HCT116 (cell line): ENCODE data around the gene SPHKAP. TPM values are rescaled to one million over a fixed set of nuclear protein-coding genes. Genes with fewer than 3 reads are reported as not detected.

ENCODE experiments used
- ATAC-seq: fragments of 200-7000 bp; cut with Tn5 transposase; 2 replicates; pipeline ENCODE4 v1.9.1; 2020; ENCODE audit warnings: mild to moderate bottlenecking, moderate library complexity
- BruUV-seq: library from RNA; stranded (reverse); fragments of 400-500 nt; replicated peaks from 2 replicates; lab custom pipeline; 2021; lab: Mats Ljungman, UMichigan
- CTCF ChIA-PET: fragments of 300-600 bp; sonication (Branson Sonifier 250); formaldehyde crosslinking; loops from one replicate; lab custom pipeline; 2021; ENCODE audit warnings: antibody characterized with exemption; lab: Charles Lee
- POLR2A ChIA-PET: fragments of 300-600, 350-600 bp; sonication (Branson Sonifier 250); formaldehyde crosslinking; loops from one replicate; lab custom pipeline; 2021; ENCODE audit warnings: antibody characterized with exemption; lab: Charles Lee
- RAD21 ChIA-PET, 2 experiments: fragments of 300-600 bp; sonication (Branson Sonifier 250); formaldehyde crosslinking; loops; one replicate each; lab custom pipeline; 2023; ENCODE audit warnings: low total read pairs in 2 of 2; ENCODE audit not compliant: uncharacterized antibody in 2 of 2, unreplicated experiment in 2 of 2, low non-redundant PET in 1 of 2; lab: Charles Lee
- DNase-seq: peaks from one replicate; pipeline ENCODE4 v3.0.0-alpha.2; 2010; ENCODE audit warnings: low read depth, low spot score
- H2AFZ ChIP-seq: fragments of 200-600 bp; shearing (Covaris generic), sonication (generic); 2 replicates; pipeline ENCODE4 v1.6.1; 2017; ENCODE audit warnings: low read depth, mixed run types, mixed read lengths, antibody characterized with exemption, low read length; ENCODE audit not compliant: poor library complexity, severe bottlenecking
- H3K27ac ChIP-seq: 2 replicates; pipeline ENCODE4 v1.5.1; 2012; ENCODE audit warnings: low read depth, low read length
- H3K27me3 ChIP-seq: fragments of 200-600 bp; sonication (generic); 2 replicates; pipeline ENCODE4 v1.6.1; 2016; ENCODE audit warnings: mixed run types, low read length, mixed read lengths; ENCODE audit not compliant: insufficient read depth
- H3K36me3 ChIP-seq, 2 experiments: fragments of 200-500 bp in 1 of 2; fragments of 200-600 bp in 1 of 2; sonication (Bioruptor generic) in 1 of 2; sonication (generic) in 1 of 2; 2 replicates each; pipeline versions ENCODE4 v1.5.1 to v1.6.1; 2014 to 2016; ENCODE audit warnings: low read length in 2 of 2, inconsistent platforms in 1 of 2, mixed read lengths in 1 of 2, mixed run types in 1 of 2; ENCODE audit not compliant: insufficient read depth in 2 of 2, control insufficient read depth in 1 of 2
- H3K4me1 ChIP-seq, 2 experiments: fragments of 200-600 bp in 1 of 2; sonication (generic) in 1 of 2; 2 replicates each; pipeline versions ENCODE4 v1.5.1 to v1.6.1; 2012 to 2017; ENCODE audit warnings: low read length in 2 of 2, inconsistent platforms in 1 of 2, mild to moderate bottlenecking in 1 of 2, mixed read lengths in 1 of 2, mixed run types in 1 of 2, moderate library complexity in 1 of 2; ENCODE audit not compliant: insufficient read depth in 2 of 2, control insufficient read depth in 1 of 2
- H3K4me2 ChIP-seq: fragments of 200-600 bp; sonication (generic); 2 replicates; pipeline ENCODE4 v1.6.1; 2017; ENCODE audit warnings: mixed run types, low read length, mixed read lengths
- H3K4me3 ChIP-seq, 2 experiments: fragments of 200-600 bp in 1 of 2; sonication (generic) in 1 of 2; replicated peaks in 1 of 2; 2 replicates each; pipeline ENCODE4 v1.5.1; 2011 to 2016; ENCODE audit warnings: low read length in 2 of 2, control low read depth in 1 of 2, low read depth in 1 of 2, mild to moderate bottlenecking in 1 of 2, mixed read lengths in 1 of 2, mixed run types in 1 of 2
- H3K79me2 ChIP-seq: fragments of 200-600 bp; sonication (generic); 2 replicates; pipeline ENCODE4 v1.6.1; 2017; ENCODE audit warnings: mild to moderate bottlenecking, mixed run types, low read length, moderate library complexity, mixed read lengths; ENCODE audit not compliant: insufficient read depth
- H3K9ac ChIP-seq: fragments of 200-600 bp; sonication (generic); 2 replicates; pipeline ENCODE4 v1.6.1; 2016; ENCODE audit warnings: low read length, mixed read lengths
- H3K9me2 ChIP-seq: fragments of 200-600 bp; sonication (generic), shearing (Covaris generic); 2 replicates; pipeline ENCODE4 v1.6.1; 2017; ENCODE audit warnings: mixed run types, mild to moderate bottlenecking, moderate library complexity; ENCODE audit not compliant: insufficient read depth
- H3K9me3 ChIP-seq, 2 experiments: fragments of 200-500 bp in 1 of 2; fragments of 200-600 bp in 1 of 2; sonication (Bioruptor generic) in 1 of 2; sonication (generic) in 1 of 2; 2 replicates each; pipeline ENCODE4 v1.6.1; 2014 to 2017; ENCODE audit warnings: low read length in 2 of 2, mixed read lengths in 2 of 2, inconsistent platforms in 1 of 2, low read depth in 1 of 2, mild to moderate bottlenecking in 1 of 2, mixed run types in 1 of 2, moderate library complexity in 1 of 2; ENCODE audit not compliant: control insufficient read depth in 1 of 2, insufficient read depth in 1 of 2
- H4K20me1 ChIP-seq: fragments of 200-600 bp; sonication (generic), shearing (Covaris generic); 2 replicates; pipeline ENCODE4 v1.6.1; 2017; ENCODE audit warnings: mixed run types, mild to moderate bottlenecking, moderate library complexity; ENCODE audit not compliant: insufficient read depth
- CEBPB ChIP-seq: IDR thresholded peaks from 2 replicates; pipeline ENCODE4 v1.6.1; 2012; ENCODE audit warnings: low read depth
- EGR1 ChIP-seq: IDR thresholded peaks from 2 replicates; pipeline ENCODE4 v1.6.1; 2012; ENCODE audit warnings: low read depth
- ELF1 ChIP-seq: IDR thresholded peaks from 2 replicates; pipeline ENCODE4 v1.6.1; 2012; ENCODE audit warnings: low read depth, borderline replicate concordance
- JUND ChIP-seq: IDR thresholded peaks from 2 replicates; pipeline ENCODE4 v1.6.1; 2012
- POLR2AphosphoS5 ChIP-seq: IDR thresholded peaks from 2 replicates; pipeline ENCODE4 v1.6.1; 2011; ENCODE audit warnings: mild to moderate bottlenecking, low read depth, low read length, moderate library complexity
- RAD21 ChIP-seq: IDR thresholded peaks from 2 replicates; pipeline ENCODE4 v1.6.1; 2012; ENCODE audit warnings: low read depth, mild to moderate bottlenecking
- REST ChIP-seq: IDR thresholded peaks from 2 replicates; pipeline ENCODE4 v1.6.1; 2012; ENCODE audit warnings: low read depth
- SIN3A ChIP-seq: IDR thresholded peaks from 2 replicates; pipeline ENCODE4 v1.6.1; 2012; ENCODE audit warnings: low read depth
- SP1 ChIP-seq: IDR thresholded peaks from 2 replicates; pipeline ENCODE4 v1.6.1; 2012; ENCODE audit warnings: low read depth
- ZBTB33 ChIP-seq: IDR thresholded peaks from 2 replicates; pipeline ENCODE4 v1.6.1; 2011; ENCODE audit warnings: mild to moderate bottlenecking, low read length, moderate library complexity; ENCODE audit not compliant: insufficient replicate concordance; ENCODE audit errors: extremely low read depth
- ZFX ChIP-seq: fragments of 450-650 bp; IDR thresholded peaks from 2 replicates; pipeline ENCODE4 v1.6.1; 2017
- ZNF274 ChIP-seq: fragments of 200-500 bp; sonication (Bioruptor generic); IDR thresholded peaks from 2 replicates; pipeline ENCODE4 v1.6.1; 2014; ENCODE audit warnings: mild to moderate bottlenecking, low read depth, low read length, inconsistent platforms
- intact Hi-C: fragments of 100-400 bp; cut with micrococcal nuclease; formaldehyde crosslinking; loops from 2 replicates; pipeline ENCODE4 v1.10.0; 2022
- total RNA-seq: library from RNA; stranded (reverse); gene quantifications from one replicate; pipeline ENCODE4 v1.2.1, GENCODE V29; 2021; ENCODE audit not compliant: unreplicated experiment

SPHKAP gene
- total RNA-seq, 1 experiment from 2014 or later: not detected

DNA sequence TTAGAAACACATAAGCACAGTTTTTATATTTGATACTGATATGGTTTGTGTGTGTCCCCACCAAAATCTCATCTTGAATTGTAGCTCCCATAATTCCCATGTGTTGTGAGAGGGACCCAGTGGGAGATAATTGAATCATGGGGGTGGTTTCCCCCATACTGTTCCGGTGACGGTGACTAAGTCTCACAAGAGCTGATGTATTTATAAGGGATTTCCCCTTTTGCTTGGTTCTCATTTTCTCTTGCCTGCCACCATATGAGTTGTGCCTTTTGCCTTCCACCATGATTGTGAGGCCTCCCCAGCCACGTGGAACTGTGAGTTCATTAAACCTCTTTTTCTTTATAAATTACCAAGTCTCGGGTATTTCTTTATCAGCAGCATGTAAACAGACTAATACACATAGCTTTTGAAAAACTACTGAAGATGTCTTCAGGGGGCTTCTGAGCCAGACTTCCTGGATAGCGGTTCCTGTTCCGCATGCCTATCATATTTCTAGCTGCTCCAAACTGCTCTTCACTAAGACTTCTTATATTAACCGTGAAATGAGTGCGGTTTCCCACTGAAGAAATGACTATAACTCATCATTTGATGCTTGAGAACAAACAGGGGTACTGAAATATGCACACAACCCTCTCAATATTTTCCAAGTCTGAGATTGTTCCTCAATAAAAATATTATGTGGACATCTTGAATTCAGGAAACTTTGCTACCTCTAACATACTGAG is 75.8 kb downstream of the SPHKAP start (continued):
- TF ChIP-seq ZBTB33: no peak
- no peak for TF ChIP-seq RAD21
- no peak for TF ChIP-seq JUND
- no peak for TF ChIP-seq REST

- RAD21 ChIA-PET: no interaction called here
- TF ChIP-seq REST: no peak
- no peak for TF ChIP-seq EGR1
- TF ChIP-seq POLR2AphosphoS5: no peak
- no peak for TF ChIP-seq SIN3A
- TF ChIP-seq ZBTB33: no peak
- TF ChIP-seq ELF1: no peak
- TF ChIP-seq ZFX: no peak
- no peak for TF ChIP-seq SP1
- TF ChIP-seq ZNF274: no peak
- no peak for TF ChIP-seq CEBPB
- no peak for TF ChIP-seq JUND
These were observed 77.3 kb downstream of the SPHKAP start for GRCh38 chr2:228104215-228104614.

More at GRCh38 chr2:228104215-228104614, 77.3 kb downstream of the SPHKAP start:
- Histone ChIP-seq H3K4me2 (no peak overlapping the region), H2AFZ (no peak overlapping the region), H3K36me3 (no peaks in the 10 kb centered on the region), H3K4me1 (peaks cover 0 to 2% of the 10 kb centered on the region in 2 experiments; a peak in 1 of 4 replicates), H3K27me3 (no peaks in the 10 kb centered on the region; the same call in 1 of the 2 replicates), H4K20me1 (no peaks in the 10 kb centered on the region), H3K79me2 (no peaks in the 10 kb centered on the region), H3K9me3 (no peaks in the 10 kb centered on the region), H3K9ac (no peak overlapping the region), H3K9me2 (no peaks in the 10 kb centered on the region), H3K27ac (no peak overlapping the region), H3K4me3 (no peak overlapping the region)
- ChIA-PET CTCF (no interaction called here), POLR2A (no interaction called here)
- DNase-seq (no peak), ATAC-seq (no peak)
- no TSS peak for BruUV-seq
- intact Hi-C loops: no loop called here
